H1 (cell line): Measurements from ENCODE around the gene TMEM229B. TPM values are rescaled to one million over a fixed set of nuclear protein-coding genes. Genes with fewer than 3 reads are reported as not detected.

Source experiments
- CTCF ChIA-PET: fragments of 300-600 bp; sonication (Branson Sonifier 250); formaldehyde crosslinking; loops from one replicate; lab custom pipeline; 2021; ENCODE audit not compliant: partially characterized antibody; lab: Charles Lee
- POLR2A ChIA-PET: fragments of 300-600 bp; sonication (Branson Sonifier 250); formaldehyde crosslinking; loops from one replicate; lab custom pipeline; 2021; ENCODE audit warnings: inconsistent platforms; ENCODE audit not compliant: partially characterized antibody; lab: Charles Lee
- DNase-seq, 2 experiments: peaks; one replicate each; pipeline versions ENCODE4 v3.0.0 to v3.0.0-alpha.2; 2010 to 2022; ENCODE audit warnings: low spot score in 2 of 2, low read depth in 1 of 2, mixed read lengths in 1 of 2
- FAIRE-seq: peaks from 2 replicates; lab custom pipeline; 2011; peaks lifted over from hg19 to GRCh38; lab: Jason Lieb, UNC
- H2AFZ ChIP-seq: 2 replicates; pipeline ENCODE4 v1.8.1; 2012; ENCODE audit warnings: low read length, inconsistent platforms
- H2AK5ac ChIP-seq: 2 replicates; pipeline ENCODE4 v1.6.1; 2013; ENCODE audit warnings: low read depth, low read length
- H2BK120ac ChIP-seq: replicated peaks from 2 replicates; pipeline ENCODE3; 2013; ENCODE audit warnings: low read depth, low read length, inconsistent platforms
- H2BK12ac ChIP-seq: 2 replicates; pipeline ENCODE4 v1.6.1; 2013; ENCODE audit warnings: low read depth, low read length
- H2BK15ac ChIP-seq: 2 replicates; pipeline ENCODE4 v1.6.1; 2013; ENCODE audit warnings: low read length
- H2BK20ac ChIP-seq: 2 replicates; pipeline ENCODE4 v1.6.1; 2013; ENCODE audit warnings: low read length
- H2BK5ac ChIP-seq: 2 replicates; pipeline ENCODE4 v1.6.1; 2013; ENCODE audit warnings: low read depth, low read length
- H3K14ac ChIP-seq: 2 replicates; pipeline ENCODE4 v1.6.1; 2013; ENCODE audit warnings: inconsistent platforms; ENCODE audit not compliant: insufficient read length
- H3K18ac ChIP-seq: 2 replicates; pipeline ENCODE4 v1.6.1; 2013; ENCODE audit warnings: low read length; ENCODE audit errors: extremely low read depth
- H3K23ac ChIP-seq: 2 replicates; pipeline ENCODE4 v1.6.1; 2013; ENCODE audit warnings: inconsistent platforms; ENCODE audit not compliant: insufficient read length
- H3K23me2 ChIP-seq: 2 replicates; pipeline ENCODE4 v1.6.1; 2013; ENCODE audit warnings: low read depth, low read length
- H3K27ac ChIP-seq: 2 replicates; pipeline ENCODE4 v1.6.1; 2011; ENCODE audit warnings: low read depth, low read length, inconsistent platforms
- H3K27me3 ChIP-seq, 4 experiments: replicated peaks in 1 of 4; 1 replicate in 1 of 4; 2 replicates in 3 of 4; pipeline versions ENCODE4 v1.6.1 to v1.8.1; 2011 to 2013; ENCODE audit warnings: low read length in 3 of 4, mild to moderate bottlenecking in 3 of 4, inconsistent platforms in 2 of 4, mixed read lengths in 2 of 4, moderate library complexity in 1 of 4; ENCODE audit not compliant: control insufficient read depth in 3 of 4, insufficient read depth in 3 of 4; ENCODE audit errors: extremely low read depth in 1 of 4
- H3K36me3 ChIP-seq, 4 experiments: 2 replicates each; pipeline versions ENCODE4 v1.6.1 to v1.8.1; 2011 to 2013; ENCODE audit warnings: mild to moderate bottlenecking in 4 of 4, low read length in 3 of 4, moderate library complexity in 2 of 4, control low read depth in 1 of 4, inconsistent platforms in 1 of 4; ENCODE audit not compliant: insufficient read depth in 4 of 4, control insufficient read depth in 2 of 4
- H3K4ac ChIP-seq: replicated peaks from 2 replicates; pipeline ENCODE3; 2013; ENCODE audit warnings: low read length, low read depth, mixed read lengths, inconsistent platforms; ENCODE audit not compliant: insufficient read length
- H3K4me1 ChIP-seq, 4 experiments: replicated peaks in 1 of 4; 1 replicate in 1 of 4; 2 replicates in 3 of 4; pipeline versions ENCODE4 v1.6.1 to v1.8.1; 2011 to 2013; ENCODE audit warnings: low read length in 3 of 4, inconsistent platforms in 2 of 4, mixed read lengths in 1 of 4; ENCODE audit not compliant: insufficient read depth in 4 of 4, control insufficient read depth in 3 of 4
- H3K4me2 ChIP-seq, 2 experiments: 2 replicates each; pipeline versions ENCODE4 v1.6.1 to v1.8.1; 2011 to 2013; ENCODE audit warnings: low read depth in 2 of 2, low read length in 2 of 2, control low read depth in 1 of 2, inconsistent platforms in 1 of 2, mild to moderate bottlenecking in 1 of 2; ENCODE audit not compliant: insufficient read depth in 1 of 2
- H3K4me3 ChIP-seq, 4 experiments: fragments of 200-600, 300-600 bp in 1 of 4; sonication (generic), shearing (Covaris generic), sonication (Bioruptor Twin) in 1 of 4; 2 replicates each; pipeline versions ENCODE4 v1.5.1 to v1.8.1; 2011 to 2016; ENCODE audit warnings: low read length in 4 of 4, low read depth in 3 of 4, control low read depth in 2 of 4, inconsistent platforms in 2 of 4, mild to moderate bottlenecking in 2 of 4, mixed read lengths in 1 of 4, moderate library complexity in 1 of 4; ENCODE audit not compliant: insufficient read depth in 2 of 4; ENCODE audit errors: extremely low read depth in 1 of 4
- H3K56ac ChIP-seq: replicated peaks from 2 replicates; pipeline ENCODE3; 2013; ENCODE audit warnings: low read depth, mild to moderate bottlenecking, mixed read lengths, low read length, inconsistent platforms; ENCODE audit not compliant: insufficient read length
- H3K79me1 ChIP-seq: 2 replicates; pipeline ENCODE4 v1.6.1; 2013; ENCODE audit warnings: low read depth, low read length, control low read depth
- H3K79me2 ChIP-seq, 2 experiments: 2 replicates each; pipeline versions ENCODE4 v1.6.1 to v1.8.1; 2012 to 2013; ENCODE audit warnings: low read length in 2 of 2, mild to moderate bottlenecking in 2 of 2, inconsistent platforms in 1 of 2; ENCODE audit not compliant: insufficient read depth in 2 of 2, control insufficient read depth in 1 of 2
- H3K9ac ChIP-seq, 4 experiments: replicated peaks in 1 of 4; 1 replicate in 1 of 4; 2 replicates in 3 of 4; pipeline versions ENCODE4 v1.6.1 to v1.8.1; 2011 to 2013; ENCODE audit warnings: low read depth in 3 of 4, low read length in 3 of 4, control low read depth in 2 of 4, mild to moderate bottlenecking in 2 of 4, moderate library complexity in 2 of 4, inconsistent platforms in 1 of 4; ENCODE audit errors: extremely low read depth in 1 of 4
- H3K9me3 ChIP-seq, 2 experiments: 2 replicates each; pipeline versions ENCODE4 v1.6.1 to v1.8.1; 2012 to 2013; ENCODE audit warnings: mild to moderate bottlenecking in 2 of 2, moderate library complexity in 2 of 2, control low read depth in 1 of 2, inconsistent platforms in 1 of 2, low read depth in 1 of 2, low read length in 1 of 2, mixed read lengths in 1 of 2; ENCODE audit not compliant: insufficient read depth in 2 of 2
- H4K20me1 ChIP-seq, 2 experiments: replicated peaks in 1 of 2; 2 replicates each; pipeline versions ENCODE3 to v1.8.1; 2011 to 2013; ENCODE audit warnings: inconsistent platforms in 2 of 2, low read length in 2 of 2, mild to moderate bottlenecking in 1 of 2; ENCODE audit not compliant: insufficient read depth in 2 of 2, control insufficient read depth in 1 of 2
- H4K5ac ChIP-seq: 2 replicates; pipeline ENCODE4 v1.6.1; 2013; ENCODE audit warnings: low read length, low read depth, mixed read lengths, inconsistent platforms; ENCODE audit not compliant: insufficient read length
- H4K8ac ChIP-seq: 2 replicates; pipeline ENCODE4 v1.8.0; 2013; ENCODE audit warnings: mild to moderate bottlenecking, moderate library complexity, low read length, inconsistent platforms; ENCODE audit not compliant: insufficient read depth; ENCODE audit errors: extremely low read depth
- H4K91ac ChIP-seq: replicated peaks from 2 replicates; pipeline ENCODE3; 2013; ENCODE audit warnings: low read length, mixed read lengths, inconsistent platforms; ENCODE audit not compliant: insufficient read length
- EP300 ChIP-seq, 2 experiments: IDR thresholded peaks; 1 replicate in 1 of 2; 2 replicates in 1 of 2; pipeline ENCODE4 v1.6.1; 2011 to 2012; ENCODE audit warnings: low read depth in 2 of 2, low read length in 2 of 2, mild to moderate bottlenecking in 2 of 2, borderline replicate concordance in 1 of 2, inconsistent platforms in 1 of 2, moderate library complexity in 1 of 2
- JUND ChIP-seq: IDR thresholded peaks from 2 replicates; pipeline ENCODE4 v1.6.1; 2011; ENCODE audit warnings: mild to moderate bottlenecking, improper control_type of control experiment, low read length
- RBBP5 ChIP-seq: IDR thresholded peaks from 2 replicates; pipeline ENCODE4 v1.7.1; 2012; ENCODE audit warnings: low read depth, mild to moderate bottlenecking, inconsistent platforms, low read length, moderate library complexity, borderline replicate concordance
- RNF2 ChIP-seq: fragments of 200-900, 300-1000 bp; sonication (generic); IDR thresholded peaks from 2 replicates; pipeline ENCODE4 v1.7.1; 2016; ENCODE audit warnings: borderline replicate concordance, low read depth, mild to moderate bottlenecking, antibody characterized with exemption, low read length; ENCODE audit not compliant: poor library complexity, severe bottlenecking; ENCODE audit errors: missing control alignments
- RXRA ChIP-seq: IDR thresholded peaks from 2 replicates; pipeline ENCODE4 v1.6.1; 2011; ENCODE audit warnings: low read depth, mild to moderate bottlenecking, low read length, moderate library complexity; ENCODE audit not compliant: insufficient read depth
- SIN3A ChIP-seq, 2 experiments: IDR thresholded peaks in 1 of 2; conservative IDR thresholded peaks in 1 of 2; 2 replicates each; pipeline ENCODE4 v1.6.1; 2011 to 2012; ENCODE audit warnings: low read length in 2 of 2, improper control_type of control experiment in 1 of 2, low read depth in 1 of 2, mild to moderate bottlenecking in 1 of 2
- TAF1 ChIP-seq: IDR thresholded peaks from 2 replicates; pipeline ENCODE4 v1.6.1; 2011; ENCODE audit warnings: mild to moderate bottlenecking, low read depth, low read length
- WGBS, 2 experiments: shearing (Covaris generic) in 1 of 2; methylation state at CpG; one replicate each; pipeline versions ENCODE4 v1.1.6 to v1.1.7; 2013 to 2015; ENCODE audit warnings: low lambda C conversion rate in 2 of 2, mixed read lengths in 2 of 2, inconsistent platforms in 1 of 2, low coverage in 1 of 2, missing lambda C conversion rate in 1 of 2; ENCODE audit not compliant: insufficient replicate concordance in 2 of 2, insufficient coverage in 1 of 2, insufficient read length in 1 of 2; ENCODE audit errors: extremely low coverage in 1 of 2, missing lambda C conversion rate in 1 of 2; 5-methylcytosine and 5-hydroxymethylcytosine counted together
- polyA plus RNA-seq, 7 experiments: library from polyadenylated mRNA; depleted of rRNA in 3 of 7; stranded (reverse) in 5 of 7; unstranded in 2 of 7; fragments of >200 nt in 5 of 7; fragments of 200-250 nt in 2 of 7; gene quantifications; 1 replicate in 5 of 7; 2 replicates in 1 of 7; 4 replicates in 1 of 7; pipeline versions ENCODE4 v1.2.1 to v1.2.3, GENCODE V29; 2011 to 2013; ENCODE audit warnings: missing spikeins in 2 of 7, mixed read lengths in 2 of 7
- total RNA-seq: library from RNA; stranded (reverse); fragmentation: NEBNext Ultra II Directional; extraction: Animal tissue kit (Norgen Biotek cat#: 25700); gene quantifications from 2 replicates; pipeline ENCODE4 v1.2.1, GENCODE V29; 2021

Gene TMEM229B
- total and polyA plus RNA-seq, 2 of the 8 experiments (the other 6 are each of a cell fraction or from before 2014, with no cell fraction given) = 0.73 to 0.85 TPM

GRCh38 chr14:67459336-67459735 lies 29.2 kb downstream of the TMEM229B start:
- 79% methylated on average over 5 of the region's 5 CpGs; no CpG with 5 or more reads in 1 of the 2 experiments for WGBS, 2 experiments
- no peak overlapping the region for H3K4me2 ChIP-seq
- no peak overlapping the region for H3K4me3 ChIP-seq
- H2BK20ac ChIP-seq = no peak overlapping the region
- no peak overlapping the region for H3K4ac ChIP-seq
- H3K56ac ChIP-seq = no peak overlapping the region
- no peak overlapping the region for H2BK12ac ChIP-seq
- H2BK5ac ChIP-seq = no peak overlapping the region
- ChIA-PET CTCF (interaction anchor here (1.5 to 4.6 kb wide), 5 partner anchors 13 to 67 kb away, joined by 3 to 39 read pairs (median 8); no protein-coding TSS in a partner anchor), POLR2A (interaction anchor here (1.1 kb wide), 1 partner anchor 8 kb away, joined by 3 read pairs; no protein-coding TSS in a partner anchor)
- no peak overlapping the region for H2AFZ ChIP-seq
- H3K9me3 ChIP-seq = peaks cover 0 to 4% of the 10 kb centered on the region in 2 experiments; a peak in 1 of 4 replicates
- H4K91ac ChIP-seq = no peak overlapping the region
- H3K23ac ChIP-seq = no peak overlapping the region
- no peak overlapping the region for H2BK15ac ChIP-seq
- no peaks in the 10 kb centered on the region; a peak in 1 of 7 replicates for H3K27me3 ChIP-seq
- no peaks in the 10 kb centered on the region for H3K36me3 ChIP-seq
- no peaks in the 10 kb centered on the region for H3K79me1 ChIP-seq
- no peak overlapping the region for H4K8ac ChIP-seq
- no peak overlapping the region for H3K14ac ChIP-seq
- DNase-seq (no peak), FAIRE-seq (no peak)
- H3K23me2 ChIP-seq = no peaks in the 10 kb centered on the region
- H2AK5ac ChIP-seq = no peak overlapping the region
- no peak overlapping the region for H4K5ac ChIP-seq
- no peak overlapping the region for H2BK120ac ChIP-seq
- H3K4me1 ChIP-seq = peaks cover 0 to 4% (median 1%) of the 10 kb centered on the region in 4 experiments; a peak in 3 of 7 replicates
- TF ChIP-seq JUND (no peak), RBBP5 (no peak), RNF2 (no peak), SIN3A (conservative IDR thresholded peaks at IDR 0.05 in 1 of 2, IDR thresholded peaks at IDR 0.05 in 1 of 2; ENCODE audit: low read depth in 1 of 2, low read length in 2 of 2) (no peak), EP300 (IDR thresholded peaks at IDR 0.05; ENCODE audit: borderline replicate concordance in 1 of 2, low read depth in 2 of 2, low read length in 2 of 2) (no peak), RXRA (no peak), TAF1 (no peak)
- no peak overlapping the region for H3K27ac ChIP-seq
- no peaks in the 10 kb centered on the region for H4K20me1 ChIP-seq
- H3K9ac ChIP-seq = no peak overlapping the region
- no peaks in the 10 kb centered on the region for H3K79me2 ChIP-seq
- H3K18ac ChIP-seq = no peak overlapping the region
